ENCODE data around the gene BARHL1.

BARHL1 gene

DNA sequence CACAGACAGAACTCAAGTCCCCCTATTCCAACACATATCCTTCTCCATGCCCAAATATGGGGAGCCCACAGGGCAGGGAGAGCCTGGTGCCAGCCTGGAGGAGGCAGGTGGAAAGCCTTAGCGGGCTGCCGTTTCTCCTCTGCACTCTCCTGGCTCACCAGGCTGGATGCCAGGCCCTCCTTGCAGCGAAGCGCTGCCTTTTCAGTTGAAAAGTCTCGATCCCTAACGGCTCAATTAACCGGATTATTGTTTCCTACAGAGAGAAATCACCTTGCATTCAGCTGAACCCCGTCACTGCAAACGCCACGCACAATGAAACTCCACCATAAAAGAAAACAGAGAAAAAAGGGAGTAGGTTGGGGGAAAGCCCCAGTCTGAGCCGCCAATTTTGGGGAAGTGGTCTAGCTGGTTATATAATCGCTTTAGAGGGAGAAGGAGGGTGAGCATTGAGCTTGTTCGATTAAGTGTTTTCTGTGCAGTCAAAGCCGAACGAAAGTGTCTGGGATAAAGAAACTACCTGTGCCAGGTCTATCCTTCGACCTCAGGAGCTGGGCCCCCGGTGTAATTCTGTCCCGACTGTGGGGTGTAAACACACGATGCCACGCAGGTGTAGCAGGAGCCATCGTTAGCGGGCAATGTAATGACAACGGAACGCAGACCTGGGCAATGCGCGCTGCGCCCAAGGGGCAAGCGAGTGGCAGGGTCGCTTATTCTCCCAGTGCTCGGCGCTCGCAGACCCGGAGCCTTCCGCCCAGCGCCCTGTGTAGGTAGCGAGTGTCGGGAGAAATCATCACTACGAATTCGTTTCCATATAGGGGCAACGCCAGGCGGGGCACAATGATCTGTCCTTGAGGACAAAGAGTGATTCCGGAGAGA, 3.8 kb downstream of the BARHL1 start:
- TF ChIP-seq, protein P1, sequence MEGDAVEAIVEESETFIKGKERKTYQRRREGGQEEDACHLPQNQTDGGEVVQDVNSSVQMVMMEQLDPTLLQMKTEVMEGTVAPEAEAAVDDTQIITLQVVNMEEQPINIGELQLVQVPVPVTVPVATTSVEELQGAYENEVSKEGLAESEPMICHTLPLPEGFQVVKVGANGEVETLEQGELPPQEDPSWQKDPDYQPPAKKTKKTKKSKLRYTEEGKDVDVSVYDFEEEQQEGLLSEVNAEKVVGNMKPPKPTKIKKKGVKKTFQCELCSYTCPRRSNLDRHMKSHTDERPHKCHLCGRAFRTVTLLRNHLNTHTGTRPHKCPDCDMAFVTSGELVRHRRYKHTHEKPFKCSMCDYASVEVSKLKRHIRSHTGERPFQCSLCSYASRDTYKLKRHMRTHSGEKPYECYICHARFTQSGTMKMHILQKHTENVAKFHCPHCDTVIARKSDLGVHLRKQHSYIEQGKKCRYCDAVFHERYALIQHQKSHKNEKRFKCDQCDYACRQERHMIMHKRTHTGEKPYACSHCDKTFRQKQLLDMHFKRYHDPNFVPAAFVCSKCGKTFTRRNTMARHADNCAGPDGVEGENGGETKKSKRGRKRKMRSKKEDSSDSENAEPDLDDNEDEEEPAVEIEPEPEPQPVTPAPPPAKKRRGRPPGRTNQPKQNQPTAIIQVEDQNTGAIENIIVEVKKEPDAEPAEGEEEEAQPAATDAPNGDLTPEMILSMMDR (conservative IDR thresholded peaks at IDR 0.05; ENCODE audit: control insufficient read depth, insufficient read depth, low read depth, low read length), result no peak
- H3K4me3 ChIP-seq (ENCODE audit: control insufficient read depth, low read depth, low read length), result no peak overlapping the region
- DNase-seq (ENCODE audit: low read depth), result no peak

DNA sequence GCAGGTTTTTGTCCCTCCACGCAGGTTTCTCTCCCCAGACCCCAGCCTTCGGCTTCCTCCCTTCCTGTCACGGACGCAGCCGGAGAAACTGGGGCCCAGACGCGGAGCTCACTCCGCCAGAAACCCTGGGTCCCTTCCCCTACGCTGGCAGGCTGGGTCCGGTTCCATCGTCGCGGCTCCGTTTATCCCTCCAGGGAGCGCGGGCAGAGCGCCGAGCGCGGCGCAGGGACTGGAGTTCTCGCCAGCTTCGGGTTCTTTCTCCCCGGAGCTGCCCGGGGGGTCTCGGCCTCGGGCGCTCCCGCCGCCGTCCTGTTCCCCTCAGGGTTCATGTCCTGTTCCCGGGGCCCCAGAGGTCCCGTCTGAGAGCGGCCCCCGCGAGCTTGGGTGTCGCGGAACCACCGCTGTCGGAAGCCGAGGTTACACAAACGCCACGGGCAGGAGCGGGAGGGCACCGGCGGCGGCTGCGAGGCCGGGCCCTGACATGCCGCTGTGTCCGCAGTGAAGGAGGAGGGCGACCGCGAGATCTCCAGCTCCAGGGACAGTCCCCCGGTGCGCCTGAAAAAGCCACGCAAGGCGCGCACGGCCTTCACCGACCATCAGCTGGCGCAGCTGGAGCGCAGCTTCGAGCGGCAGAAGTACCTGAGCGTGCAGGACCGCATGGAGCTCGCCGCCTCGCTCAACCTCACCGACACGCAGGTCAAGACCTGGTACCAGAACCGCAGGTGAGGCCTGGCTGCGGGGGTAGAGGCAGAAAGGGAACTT, 4.6 kb downstream of the BARHL1 start:
- DNase-seq (ENCODE audit: low read depth), result no peak
- no peak overlapping the region for H3K4me3 ChIP-seq (ENCODE audit: control insufficient read depth, low read depth, low read length)
- TF ChIP-seq, protein P1 (conservative IDR thresholded peaks at IDR 0.05; ENCODE audit: control insufficient read depth, insufficient read depth, low read depth, low read length), result no peak

DNA sequence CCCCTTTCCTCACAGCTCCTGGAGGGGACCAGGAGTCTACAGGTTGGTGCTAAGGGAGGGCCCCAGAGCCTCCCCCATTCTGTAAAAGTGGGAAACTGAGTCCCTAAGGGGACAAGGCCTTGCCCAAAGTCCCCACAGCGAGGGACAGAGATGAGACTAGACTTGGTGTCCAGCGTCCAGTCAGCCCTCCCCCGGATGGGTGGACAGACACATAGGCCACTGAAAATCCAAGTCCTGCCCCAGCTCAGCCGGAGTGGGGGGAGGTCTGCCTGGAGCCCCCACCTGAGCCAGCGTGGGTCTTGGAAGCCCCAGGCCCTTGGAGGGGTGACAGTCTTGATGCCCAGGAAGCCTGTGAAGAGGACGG, 5.2 kb downstream of the BARHL1 start:
- TF ChIP-seq, protein P1 (conservative IDR thresholded peaks at IDR 0.05; ENCODE audit: control insufficient read depth, insufficient read depth, low read depth, low read length), result no peak
- H3K4me3 ChIP-seq (ENCODE audit: control insufficient read depth, low read depth, low read length), result no peak overlapping the region
- no peak for DNase-seq (ENCODE audit: low read depth)

DNA sequence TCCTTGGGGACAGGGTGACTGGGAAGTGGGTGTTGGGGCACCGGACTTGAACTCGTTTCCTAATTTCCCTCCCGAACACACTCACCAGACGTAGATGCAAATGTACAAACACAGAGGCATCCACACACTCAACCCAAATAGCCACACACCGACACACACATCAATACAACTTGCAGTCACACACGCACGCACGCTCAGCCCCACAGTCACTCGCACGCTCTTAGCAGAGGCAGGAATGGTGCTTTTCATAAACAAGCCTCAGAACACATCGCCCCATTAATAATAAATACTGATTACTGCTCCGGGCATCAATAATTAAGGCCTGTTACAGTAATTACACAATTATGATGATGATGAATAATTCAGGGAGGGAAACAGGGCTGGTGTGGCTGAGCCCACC, 5.7 kb downstream of the BARHL1 start:
- TF ChIP-seq, protein P1 (conservative IDR thresholded peaks at IDR 0.05; ENCODE audit: control insufficient read depth, insufficient read depth, low read depth, low read length), result no peak
- no peak for DNase-seq (ENCODE audit: low read depth)
- no peak overlapping the region for H3K4me3 ChIP-seq (ENCODE audit: control insufficient read depth, low read depth, low read length)

DNA sequence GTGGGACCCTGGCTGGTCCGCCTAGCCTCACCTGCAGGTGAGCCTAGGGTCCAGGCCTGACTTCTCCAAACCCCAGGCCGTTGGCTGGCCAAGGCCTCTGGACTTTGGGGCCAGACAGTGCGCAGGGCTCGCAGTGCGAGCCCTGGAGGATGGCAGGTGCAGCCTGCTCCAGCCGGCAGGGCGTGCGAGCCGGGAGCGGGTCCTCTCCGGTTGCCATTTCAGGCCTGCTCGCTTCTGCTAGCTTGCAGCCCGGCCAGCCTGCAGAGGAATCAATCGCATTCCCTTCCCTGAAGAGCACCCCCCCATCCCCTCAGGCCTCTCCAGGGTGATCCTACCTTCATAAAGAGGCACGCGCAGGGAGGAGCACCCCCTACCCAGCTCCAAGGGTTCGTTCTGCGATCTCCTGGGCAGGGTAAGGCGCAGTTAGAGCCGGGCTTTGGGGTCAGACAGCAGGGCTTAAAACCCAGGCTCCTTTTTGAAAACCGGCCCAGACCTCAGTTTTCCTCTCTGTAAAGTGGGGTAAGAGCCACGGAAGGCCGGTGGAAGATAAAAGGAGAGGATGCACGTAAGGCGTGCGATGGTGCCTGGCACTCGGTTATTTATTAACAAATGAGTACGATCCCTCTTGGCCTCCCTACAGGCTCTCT, 6.2 kb downstream of the BARHL1 start:
- TF ChIP-seq, protein P1 (conservative IDR thresholded peaks at IDR 0.05; ENCODE audit: control insufficient read depth, insufficient read depth, low read depth, low read length), result no peak

DNA sequence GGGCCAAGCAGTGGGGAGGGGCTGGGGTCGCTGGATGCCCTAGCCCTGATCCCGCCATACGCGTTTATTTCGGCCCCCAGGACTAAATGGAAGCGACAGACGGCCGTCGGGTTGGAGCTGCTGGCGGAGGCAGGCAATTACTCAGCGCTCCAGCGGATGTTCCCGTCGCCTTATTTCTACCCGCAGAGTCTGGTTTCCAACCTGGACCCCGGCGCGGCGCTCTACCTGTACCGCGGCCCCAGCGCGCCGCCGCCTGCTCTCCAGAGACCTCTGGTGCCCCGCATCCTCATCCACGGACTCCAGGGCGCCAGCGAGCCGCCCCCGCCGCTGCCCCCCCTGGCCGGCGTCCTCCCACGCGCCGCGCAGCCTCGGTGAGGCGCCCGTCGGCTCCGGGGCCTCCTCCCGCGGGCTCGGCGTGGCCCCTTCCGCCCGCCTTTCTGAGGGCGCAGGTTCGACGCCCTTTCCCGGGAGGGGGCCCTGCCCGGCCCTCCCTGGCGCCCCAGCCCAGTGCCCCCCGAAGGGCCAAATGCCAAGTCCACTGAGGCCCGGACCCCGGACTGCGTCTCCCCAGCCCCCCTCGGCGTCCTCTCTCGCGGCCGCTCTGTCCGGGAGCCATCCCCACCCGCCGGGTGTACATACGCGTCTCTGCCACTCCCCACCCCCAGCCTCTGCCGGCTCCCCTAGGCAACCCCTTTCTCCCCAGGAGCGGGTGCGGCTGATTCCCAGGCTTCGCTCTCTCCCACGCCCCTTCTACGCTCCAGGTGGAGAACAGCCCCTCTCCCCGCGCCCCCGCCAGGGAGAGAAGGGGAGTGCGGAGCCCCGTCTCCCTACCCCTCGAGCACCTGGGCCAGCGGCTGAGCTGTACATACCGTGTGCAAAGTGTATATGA, 7.0 kb downstream of the BARHL1 start:
- H3K4me3 ChIP-seq (ENCODE audit: control insufficient read depth, low read depth, low read length), result no peak overlapping the region
- TF ChIP-seq, protein P1 (conservative IDR thresholded peaks at IDR 0.05; ENCODE audit: control insufficient read depth, insufficient read depth, low read depth, low read length), result no peak
- DNase-seq (ENCODE audit: low read depth), result no peak

More for the DNA sequence above, 6.2 kb downstream of the BARHL1 start:
- DNase-seq (ENCODE audit: low read depth), result no peak
- no peak overlapping the region for H3K4me3 ChIP-seq (ENCODE audit: control insufficient read depth, low read depth, low read length)

Measured in fibroblast of mammary gland (primary cell).